Stimulated activated CD8-positive, alpha-beta memory T cell treated with anti-CD3 and anti-CD28 coated beads, Interleukin-12 subunit alpha, Interleukin-12 subunit beta, amount 100 ng/mL, for 24 hours (primary cell): ENCODE measurements around the gene PREX1.

Source experiments
- DNase-seq: peaks from one replicate; pipeline ENCODE4 v3.0.0-alpha.2; 2020; ENCODE audit errors: extremely low read depth

The PREX1 gene

DNA sequence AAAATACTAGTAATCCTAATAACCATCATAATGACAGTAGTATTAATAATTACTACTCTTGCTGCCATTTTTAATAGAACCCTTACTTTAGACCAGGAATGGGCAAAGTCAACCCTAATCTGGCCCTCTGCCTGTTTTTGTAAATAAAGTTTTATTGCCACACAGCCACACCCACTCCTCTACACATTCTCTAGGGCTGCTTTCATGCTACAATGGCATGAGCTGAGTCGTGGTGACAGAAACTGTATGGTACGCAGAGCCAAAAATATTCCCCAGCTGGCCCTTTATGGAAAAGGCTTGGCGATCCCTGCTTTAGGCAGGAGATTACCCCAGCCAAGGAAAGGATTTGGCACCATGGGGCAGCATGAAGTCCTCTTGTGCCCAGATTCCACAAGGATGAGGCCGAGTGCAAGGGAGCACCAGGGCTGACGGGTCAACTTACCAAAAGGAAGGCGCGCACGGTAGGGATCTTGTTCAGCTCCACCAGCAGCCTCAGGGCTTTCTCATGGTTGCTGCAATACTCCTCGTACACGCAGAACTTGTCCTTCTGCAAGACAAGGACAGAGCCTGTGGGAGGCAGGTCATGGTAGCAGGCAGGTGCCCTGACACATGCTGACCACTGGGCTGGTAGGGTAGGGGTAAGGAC lies 93.6 kb downstream of the PREX1 start:
- no peak for DNase-seq

DNA sequence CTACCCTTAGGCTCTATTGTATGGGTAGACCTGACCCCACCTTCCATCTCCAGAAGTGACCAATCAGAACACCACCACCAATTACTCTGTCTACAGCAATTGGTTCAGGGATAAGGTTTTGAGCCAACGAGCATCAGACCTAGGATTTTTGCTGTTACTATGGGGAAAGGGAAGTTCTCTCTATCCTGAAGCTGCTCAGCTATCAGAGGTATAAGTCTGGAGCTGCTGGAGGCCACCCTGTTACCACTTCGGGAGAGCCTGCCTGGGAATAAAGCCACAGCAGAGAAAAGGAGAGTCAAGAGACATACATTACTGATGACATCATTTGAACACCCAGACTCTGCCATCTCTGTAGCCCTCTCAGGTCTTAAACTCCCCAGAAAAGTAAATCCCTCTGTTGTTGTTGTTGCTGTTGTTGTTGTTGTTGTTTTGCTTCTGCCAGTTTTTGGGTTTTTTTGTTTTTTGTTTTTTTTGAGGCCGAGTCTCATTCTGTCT lies 94.5 kb downstream of the PREX1 start:
- DNase-seq: no peak

DNA sequence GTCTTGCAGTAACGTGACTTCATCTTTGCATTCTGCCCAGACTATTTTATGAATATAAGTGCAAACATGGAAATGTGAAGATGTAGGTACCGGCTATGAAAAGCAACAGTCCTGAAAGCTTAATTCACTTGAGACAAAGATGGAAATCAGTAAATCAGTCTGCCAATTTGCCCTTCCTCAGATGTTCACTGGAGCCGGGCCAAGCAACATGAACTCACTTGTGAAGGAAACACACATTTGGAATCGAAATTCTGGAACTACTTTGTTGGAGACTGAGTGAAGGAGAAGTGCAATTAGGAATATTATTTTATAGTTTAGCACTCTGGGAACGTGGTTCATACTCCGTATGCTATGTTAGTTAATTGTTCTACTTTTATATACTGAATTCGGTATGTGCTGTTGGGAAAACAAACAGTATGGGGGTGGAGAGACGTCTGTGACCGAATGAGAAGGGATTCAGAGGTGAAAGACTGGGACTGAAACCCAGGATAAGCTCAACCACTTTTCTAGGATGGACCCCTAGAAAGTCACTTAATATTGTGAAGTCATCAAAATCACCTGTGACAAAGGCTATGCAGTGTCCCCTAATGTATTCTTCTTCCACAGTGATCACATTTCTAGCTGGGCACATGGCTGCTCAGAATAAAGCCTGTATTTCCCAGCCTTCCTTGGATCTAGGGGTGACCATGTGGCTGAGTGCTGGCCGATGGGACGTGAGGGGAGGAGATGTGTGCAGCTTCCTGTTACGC lies 95.5 kb downstream of the PREX1 start:
- no peak for DNase-seq

DNA sequence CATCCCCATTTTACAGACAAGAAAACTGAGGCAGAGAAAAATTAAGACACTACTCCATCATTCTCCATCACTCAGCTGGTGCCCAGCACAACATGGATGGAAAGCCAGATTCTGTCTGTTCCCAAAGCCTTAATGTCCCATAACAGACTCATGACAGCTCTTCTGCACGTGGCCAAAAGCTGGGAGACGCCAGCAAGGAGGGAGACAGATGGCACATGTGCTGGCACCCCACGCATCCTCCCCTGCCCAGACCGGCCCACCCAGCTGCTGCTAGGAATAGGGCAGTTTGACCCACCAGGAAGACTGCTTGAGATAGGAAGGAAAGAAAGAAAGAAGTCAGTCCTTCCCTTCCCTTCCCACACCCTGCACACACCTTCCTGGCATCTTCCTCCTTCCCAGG lies 96.3 kb downstream of the PREX1 start:
- no peak for DNase-seq

DNA sequence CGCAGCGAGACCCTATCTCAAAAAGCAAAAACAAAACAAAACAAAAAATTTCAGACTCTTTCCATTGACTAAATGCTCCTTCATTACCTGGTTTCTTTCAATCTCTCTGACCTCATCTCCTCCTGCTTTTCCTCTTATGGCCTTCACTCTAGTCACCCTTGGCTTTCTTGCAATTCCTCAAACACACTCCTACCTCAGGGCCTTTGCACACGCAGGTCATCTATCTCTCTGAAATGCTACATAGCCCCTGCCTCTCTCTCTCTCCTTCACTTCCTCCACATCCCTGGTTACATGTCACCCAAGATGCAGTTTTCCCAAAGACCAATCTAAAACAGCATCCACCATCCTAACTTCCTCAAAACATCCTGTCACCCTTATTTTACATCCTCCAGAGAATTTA lies 96.8 kb downstream of the PREX1 start:
- DNase-seq: no peak

DNA sequence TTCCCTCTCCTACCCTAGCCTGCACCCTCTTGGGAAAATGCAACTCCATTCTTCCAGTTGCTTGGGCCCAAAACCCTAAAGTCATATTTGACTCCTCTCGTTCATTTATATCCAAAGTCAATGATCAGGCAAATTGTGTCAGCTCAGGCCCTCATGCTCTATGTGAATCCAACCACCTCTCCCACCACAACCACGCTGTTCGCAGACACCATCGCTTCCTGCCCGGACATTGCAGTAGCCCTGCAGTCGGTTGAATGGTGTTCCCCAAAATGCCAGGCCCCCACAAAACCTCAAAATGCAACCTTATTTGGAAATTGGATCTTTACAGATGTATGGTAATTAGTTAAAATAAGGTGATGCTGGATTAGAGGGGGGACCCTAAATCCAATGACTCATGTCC lies 98.3 kb downstream of the PREX1 start:
- no peak for DNase-seq

DNA sequence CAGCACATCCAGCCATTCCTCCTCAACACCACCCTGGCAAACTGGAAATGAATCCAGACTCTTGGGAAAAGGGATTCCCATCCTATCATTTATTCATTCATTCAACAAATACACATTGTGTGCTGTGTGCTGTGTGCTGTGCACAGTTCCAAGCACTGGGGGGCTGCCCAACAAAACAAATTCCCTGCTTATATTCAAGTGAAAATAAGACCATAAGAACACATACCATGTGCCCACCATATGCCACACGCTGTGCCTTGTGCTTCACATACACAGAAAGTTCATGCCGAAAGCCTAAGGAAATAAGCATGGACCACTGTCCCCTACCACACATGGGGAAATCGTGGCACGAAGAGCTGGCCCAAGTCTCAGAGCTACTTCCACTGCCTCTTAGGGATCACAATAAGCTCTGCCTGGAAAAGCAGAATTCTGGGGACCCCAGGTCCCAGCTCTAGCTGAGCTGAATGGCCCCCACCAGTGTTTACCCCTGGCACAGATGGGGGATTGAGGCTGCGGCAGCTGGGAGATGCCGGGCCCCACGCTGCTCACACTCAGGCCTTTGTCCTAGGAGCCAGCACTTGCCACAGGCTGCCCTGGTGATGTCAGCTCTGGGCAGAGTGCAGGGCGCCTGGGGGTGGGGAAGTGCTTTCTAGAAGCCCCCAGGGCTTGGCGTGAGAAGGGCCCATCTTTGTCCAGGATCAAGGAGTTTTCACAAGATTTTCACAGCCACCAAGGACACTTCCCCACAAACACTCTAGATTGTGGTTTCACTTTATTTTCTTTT lies 99.6 kb downstream of the PREX1 start:
- no peak for DNase-seq

DNA sequence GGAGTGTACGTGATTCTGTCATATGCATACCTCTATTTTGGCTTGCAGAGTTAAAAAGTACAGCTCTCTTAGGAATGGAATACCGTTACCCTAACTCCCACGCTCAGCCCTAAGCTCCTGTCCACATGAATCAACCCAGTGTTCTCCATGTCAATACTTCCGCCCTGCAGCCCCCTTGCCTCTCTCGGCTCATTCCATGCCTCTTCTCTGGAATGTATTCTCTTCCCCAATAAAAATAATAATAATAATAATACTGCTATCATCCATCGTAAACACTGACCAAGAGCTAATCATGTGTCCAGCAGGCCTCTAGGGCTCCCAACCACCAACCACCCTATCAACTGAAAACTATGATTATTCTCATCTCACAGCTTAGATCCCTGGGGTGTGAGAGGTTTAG lies 100.6 kb downstream of the PREX1 start:
- DNase-seq: no peak

DNA sequence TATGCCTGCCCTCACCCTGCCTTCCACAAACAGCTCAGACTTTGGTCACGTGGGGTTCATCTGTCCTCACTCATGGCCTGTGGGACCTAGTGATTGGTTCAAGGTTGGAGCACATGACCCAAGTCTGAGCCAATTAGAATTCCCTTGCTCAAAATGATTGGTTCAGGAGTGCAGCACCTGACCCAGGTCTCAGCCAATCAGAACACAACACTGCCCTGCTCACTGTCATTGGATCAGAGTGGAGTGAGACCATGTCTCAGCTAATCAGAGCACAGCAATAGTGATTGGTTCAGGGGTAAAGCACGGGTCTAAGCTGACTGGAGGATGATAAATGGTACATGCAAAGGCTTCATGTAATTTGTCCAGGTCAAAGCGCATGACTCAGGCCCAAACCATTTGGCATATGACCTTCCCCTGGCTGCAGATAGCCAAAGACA lies 102.2 kb downstream of the PREX1 start:
- DNase-seq: no peak

DNA sequence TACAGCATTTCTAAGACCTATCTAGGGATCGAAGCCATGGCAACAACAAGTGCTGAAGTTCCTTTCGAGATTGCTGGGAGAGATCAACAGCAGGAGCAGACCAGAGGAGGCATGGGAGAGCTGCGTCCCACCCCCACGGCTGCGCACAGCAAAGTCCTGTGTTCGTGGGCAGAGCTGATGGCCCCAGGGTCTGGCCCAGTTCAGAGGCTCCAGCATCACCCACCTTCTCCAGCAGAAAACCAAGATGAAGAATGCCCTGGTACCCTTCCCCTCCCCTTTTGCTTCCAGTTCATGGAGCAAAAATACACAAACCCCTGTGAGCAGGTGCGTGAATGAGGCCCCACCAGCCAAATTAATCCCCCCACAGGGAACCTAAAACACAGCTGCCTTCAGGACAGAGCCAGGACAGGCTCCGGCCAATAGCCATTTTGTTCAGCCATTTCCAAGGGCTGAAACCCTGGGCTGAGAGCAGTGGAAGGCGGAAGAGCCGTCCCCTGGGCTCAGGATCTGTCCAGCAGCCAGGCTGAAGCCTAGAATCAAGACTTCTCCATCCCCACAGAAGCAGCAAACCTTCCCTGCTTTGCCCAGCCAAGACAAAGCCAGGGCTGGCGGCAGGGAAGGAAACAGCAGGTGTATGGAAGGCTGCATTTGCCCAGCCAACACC lies 102.8 kb downstream of the PREX1 start:
- no peak for DNase-seq

DNA sequence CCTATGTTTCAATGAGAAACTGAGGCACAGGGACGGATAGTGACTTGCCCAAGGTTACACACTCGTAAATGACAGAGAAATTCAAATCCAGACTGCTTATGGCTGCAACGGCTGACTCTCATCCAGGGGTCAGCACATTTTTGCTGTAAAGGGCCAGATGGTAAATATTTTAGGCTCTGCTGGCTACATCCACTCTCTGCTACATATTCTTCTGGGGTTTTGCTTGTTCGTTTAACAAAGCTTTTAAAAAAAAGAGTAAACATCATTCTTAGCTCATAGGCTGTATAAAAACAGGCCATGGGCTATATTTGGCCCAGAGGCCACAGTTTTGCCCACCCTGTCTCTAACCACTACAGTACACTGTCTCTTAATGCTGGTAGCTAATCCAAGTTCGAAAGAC lies 103.4 kb downstream of the PREX1 start:
- no peak for DNase-seq

DNA sequence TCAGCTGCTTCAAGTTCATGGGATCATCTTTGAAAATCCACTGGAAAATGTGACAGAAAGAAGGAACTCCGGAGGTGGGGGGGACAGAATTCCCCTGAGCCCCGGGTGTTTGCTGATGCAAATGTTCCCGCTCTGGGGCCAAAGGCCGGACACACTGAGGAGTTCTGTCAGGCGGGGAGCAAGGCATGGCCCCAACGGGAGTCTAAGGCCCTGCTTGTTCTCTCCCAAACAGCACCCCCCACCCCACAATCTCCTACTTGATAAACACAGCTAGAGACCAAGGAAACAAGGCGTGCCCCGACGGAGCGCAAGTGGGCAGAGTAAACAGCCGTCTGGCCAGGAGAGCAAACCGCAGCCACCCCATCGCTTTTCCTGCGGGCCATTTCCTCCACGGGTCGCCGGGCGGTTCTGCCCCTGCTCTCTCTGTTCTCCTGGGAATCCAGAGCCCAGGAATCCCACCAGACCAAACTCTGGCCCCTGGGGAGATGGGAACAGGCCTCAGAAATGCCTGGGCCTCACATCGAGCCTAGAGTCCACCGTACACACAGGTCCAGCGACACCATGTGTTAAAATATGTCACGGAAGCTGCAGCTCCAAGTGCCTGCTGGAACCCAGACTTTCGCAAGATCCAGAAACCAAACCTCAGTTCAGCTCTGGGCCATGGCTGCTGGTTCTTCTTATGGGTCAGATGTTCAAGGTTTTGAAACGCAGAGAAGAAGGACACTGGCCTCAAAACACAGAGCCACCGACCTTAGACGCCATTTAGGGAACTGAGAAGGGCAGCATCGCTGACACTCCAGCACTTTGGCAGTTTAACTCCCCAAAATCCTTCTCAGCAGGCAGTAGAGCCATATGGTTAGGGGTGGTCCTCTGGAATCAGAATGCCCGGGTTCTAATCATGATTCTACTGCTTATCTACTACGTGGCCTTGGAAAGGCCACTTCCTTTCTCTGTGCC lies 104.2 kb downstream of the PREX1 start:
- DNase-seq: no peak

DNA sequence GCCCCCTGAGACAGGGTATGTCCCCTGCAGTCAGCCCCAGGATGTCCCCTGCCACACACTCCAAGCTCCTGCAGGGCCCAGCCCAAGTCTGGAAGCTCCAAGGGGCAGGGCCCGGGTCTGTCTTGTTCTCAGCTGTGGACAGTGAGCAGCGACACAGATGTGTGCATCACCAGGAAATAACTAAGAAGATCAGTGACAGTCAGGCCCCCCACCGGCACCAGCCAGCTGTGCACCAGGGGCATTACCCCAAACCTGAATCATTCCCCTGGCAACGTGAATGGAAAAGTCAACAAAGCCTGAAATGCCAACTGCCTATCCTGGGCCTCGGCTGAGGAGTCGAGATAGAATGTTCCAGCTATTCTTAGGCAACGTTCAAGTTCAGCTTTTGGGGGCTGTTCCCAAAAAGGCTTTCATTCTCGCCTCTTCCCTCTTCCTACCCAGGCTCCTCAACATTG lies 105.0 kb downstream of the PREX1 start:
- no peak for DNase-seq

DNA sequence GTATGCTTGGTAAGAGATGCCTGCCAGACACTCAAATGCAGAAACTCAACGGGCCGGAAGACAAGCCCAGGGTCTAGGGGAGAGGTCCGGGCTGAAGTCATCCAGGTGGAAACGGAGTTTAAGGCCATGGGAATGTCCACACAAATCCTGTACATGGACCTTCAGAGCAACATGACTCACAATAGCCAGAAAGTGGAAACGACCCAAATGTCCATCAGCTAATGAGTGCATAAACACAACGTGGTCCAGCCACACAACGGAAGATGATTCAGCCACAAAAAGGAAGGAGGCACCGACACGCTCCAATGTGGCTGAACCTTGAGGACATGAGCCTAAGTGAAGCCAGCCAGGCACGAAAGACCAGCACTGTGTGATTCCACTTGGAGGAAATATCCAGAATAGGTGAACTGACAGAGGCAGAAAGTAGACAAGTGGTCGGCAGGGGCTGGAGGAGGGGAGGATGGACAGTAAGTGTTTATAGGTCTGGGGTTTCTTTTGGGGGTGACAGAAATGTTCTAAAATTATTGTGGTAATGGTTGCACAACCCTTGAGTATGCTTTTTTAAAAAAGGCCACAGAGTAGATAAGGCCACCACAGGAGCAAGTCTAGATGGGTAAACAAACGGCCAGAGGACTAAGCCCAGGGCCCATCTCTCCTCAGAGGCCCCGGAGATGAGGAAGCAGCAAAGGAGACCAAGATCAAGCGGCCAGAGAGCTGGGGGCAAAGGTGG lies 105.6 kb downstream of the PREX1 start:
- DNase-seq: no peak

DNA sequence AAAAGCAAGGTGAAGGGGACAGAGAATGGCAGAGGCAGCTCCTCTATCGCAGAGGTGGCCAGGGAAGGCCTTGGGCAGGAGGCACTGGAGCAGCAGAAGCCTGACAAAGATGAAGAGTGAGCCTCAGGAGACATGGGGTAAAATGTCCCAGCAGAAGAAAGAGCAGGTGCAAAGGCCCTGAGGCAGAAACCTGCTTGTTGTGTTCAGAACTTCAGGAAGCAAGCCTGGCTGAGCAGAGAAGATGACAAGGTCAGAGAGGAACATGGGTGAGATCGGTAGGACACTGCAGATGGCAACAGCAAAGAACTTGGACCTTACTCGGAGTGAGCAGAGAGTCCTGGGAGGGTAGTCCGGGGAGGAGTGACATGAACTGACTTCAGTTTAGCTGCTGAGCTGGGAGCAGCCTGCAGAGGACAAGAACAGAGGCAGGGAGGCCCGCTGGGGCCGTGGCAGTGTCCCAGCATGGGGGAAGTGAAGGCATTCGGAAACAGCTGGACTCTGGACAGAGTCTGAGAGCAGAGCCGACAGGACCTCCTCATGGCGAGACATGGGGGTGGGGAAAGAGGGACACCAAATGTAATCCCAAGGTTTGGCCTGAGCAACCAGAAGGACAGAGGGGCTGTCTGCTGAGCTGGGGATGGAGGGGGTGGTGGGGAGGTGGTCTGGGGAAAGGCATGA lies 106.3 kb downstream of the PREX1 start:
- no peak for DNase-seq

DNA sequence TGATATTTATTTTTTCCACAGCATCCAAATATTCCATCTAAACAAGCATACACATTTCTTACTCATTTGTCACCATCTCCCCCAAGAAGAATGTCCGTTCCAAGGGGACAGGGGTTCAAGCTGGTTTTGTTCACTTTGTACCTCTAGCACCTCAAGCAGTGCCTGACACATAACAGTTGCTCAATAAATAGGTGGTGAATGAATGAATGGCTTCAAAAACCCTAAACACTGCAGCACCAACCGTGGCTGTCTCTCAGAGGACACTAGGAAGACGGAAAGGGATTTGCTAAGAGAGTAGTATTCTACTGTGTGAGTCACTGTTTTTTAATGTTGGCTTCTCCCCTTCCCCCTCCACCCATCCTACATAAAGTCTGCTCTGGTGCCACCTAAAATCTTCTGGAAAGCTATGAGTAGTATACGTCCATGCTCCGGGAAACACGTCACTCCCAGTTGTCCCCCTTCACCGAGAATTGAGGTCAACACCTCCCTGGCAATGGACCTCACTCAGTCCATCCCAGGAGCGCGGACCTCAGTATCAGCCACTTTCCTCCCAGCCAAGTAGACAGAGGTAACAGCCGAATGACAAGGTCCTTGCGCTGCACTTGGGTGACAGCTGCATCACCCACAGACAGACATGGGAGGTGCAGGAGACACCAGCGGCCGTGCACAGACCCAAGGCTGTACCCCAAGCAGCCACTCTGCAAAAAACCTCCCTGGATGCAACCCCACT lies 107.4 kb downstream of the PREX1 start:
- DNase-seq: no peak

DNA sequence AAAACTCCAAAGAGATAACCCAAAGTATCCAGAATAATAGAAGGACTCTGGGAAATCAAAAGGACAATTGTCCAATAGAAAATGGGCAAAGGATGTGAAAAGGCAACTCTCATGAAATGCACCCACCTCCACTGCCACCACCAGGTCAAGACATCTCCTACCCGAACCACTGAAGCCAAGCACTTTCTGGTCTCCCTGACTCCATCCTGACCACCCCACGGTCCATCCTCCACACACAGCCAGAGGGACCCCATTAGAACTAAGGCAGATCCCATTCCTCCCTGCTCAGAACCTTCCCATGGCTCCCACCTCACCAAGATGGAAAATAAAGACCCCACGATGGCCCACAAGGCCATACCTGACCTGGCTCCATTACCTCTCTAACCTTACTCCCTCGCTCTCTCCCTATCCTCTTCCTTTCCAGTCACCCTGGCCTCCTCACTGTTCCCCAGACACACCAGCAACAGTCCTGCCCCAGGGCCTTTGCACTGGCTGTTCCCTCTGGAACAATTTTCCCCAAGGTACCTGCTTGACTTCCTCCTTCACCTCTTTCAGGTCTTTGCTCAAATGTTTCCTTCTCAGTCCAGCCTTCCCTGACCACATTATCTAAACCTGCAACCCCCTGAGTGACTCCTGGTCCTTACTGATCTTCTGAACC lies 108.1 kb downstream of the PREX1 start:
- no peak for DNase-seq
